A549 (cell line): Measurements from ENCODE around the gene CR1.

Experiments used
- CBX8 ChIP-seq: fragments of 200-600 bp; sonication (generic); IDR thresholded peaks from 2 replicates; pipeline ENCODE4 v1.6.1; 2016
- CTCF ChIP-seq: fragments of >200 bp; sonication (Bioruptor Twin); formaldehyde crosslinking; IDR thresholded peaks from 3 replicates; pipeline ENCODE4 v1.5.1; 2016
- HEYL ChIP-seq: fragments of 250-450 bp; sonication (Bioruptor Pico); IDR thresholded peaks from 2 replicates; pipeline ENCODE4 v1.8.0; 2021; ENCODE audit warnings: mild to moderate bottlenecking, moderate library complexity
- JUN ChIP-seq, 2 experiments: fragments of >200 bp; sonication (Bioruptor Twin); formaldehyde crosslinking; IDR thresholded peaks; 2 replicates in 1 of 2; 3 replicates in 1 of 2; pipeline ENCODE4 v1.6.1; 2016 to 2017
- RAD21 ChIP-seq, 2 experiments: fragments of >200 bp in 1 of 2; sonication (Bioruptor Twin) in 1 of 2; formaldehyde crosslinking in 1 of 2; IDR thresholded peaks in 1 of 2; conservative IDR thresholded peaks in 1 of 2; 2 replicates in 1 of 2; 3 replicates in 1 of 2; pipeline ENCODE4 v1.6.1; 2012 to 2018; ENCODE audit warnings: inconsistent platforms in 1 of 2
- RNF2 ChIP-seq: fragments of 200-600 bp; sonication (generic); IDR thresholded peaks from 2 replicates; pipeline ENCODE4 v1.6.1; 2016; ENCODE audit warnings: low read depth, mild to moderate bottlenecking, antibody characterized with exemption, moderate library complexity, borderline replicate concordance
- ZC3H11A ChIP-seq: fragments of 450-650 bp; IDR thresholded peaks from 2 replicates; pipeline ENCODE4 v1.6.1; 2014; ENCODE audit warnings: antibody characterized with exemption, mild to moderate bottlenecking

GRCh38 chr1:207474210-207474609 is 21.7 kb upstream of the CR1 start:
- TF ChIP-seq RNF2 = no peak
- TF ChIP-seq HEYL = no peak
- no peak for TF ChIP-seq CBX8
- TF ChIP-seq JUN (IDR thresholded peaks at IDR 0.05) = no peak
- TF ChIP-seq CTCF = no peak
- no peak for TF ChIP-seq ZC3H11A
- TF ChIP-seq RAD21 (conservative IDR thresholded peaks at IDR 0.05 in 1 of 2, IDR thresholded peaks at IDR 0.05 in 1 of 2) = no peak
